ENCODE measurements around the gene TSHZ2.
A peak's percentile ranks its signal among the peaks of the same experiment; 100 is the strongest.
"Not testable (repeated sequence)": the region's sequence is repeated elsewhere in the genome, so short reads cannot be mapped to it uniquely, and the experiment has no call there.

The TSHZ2 gene

DNA sequence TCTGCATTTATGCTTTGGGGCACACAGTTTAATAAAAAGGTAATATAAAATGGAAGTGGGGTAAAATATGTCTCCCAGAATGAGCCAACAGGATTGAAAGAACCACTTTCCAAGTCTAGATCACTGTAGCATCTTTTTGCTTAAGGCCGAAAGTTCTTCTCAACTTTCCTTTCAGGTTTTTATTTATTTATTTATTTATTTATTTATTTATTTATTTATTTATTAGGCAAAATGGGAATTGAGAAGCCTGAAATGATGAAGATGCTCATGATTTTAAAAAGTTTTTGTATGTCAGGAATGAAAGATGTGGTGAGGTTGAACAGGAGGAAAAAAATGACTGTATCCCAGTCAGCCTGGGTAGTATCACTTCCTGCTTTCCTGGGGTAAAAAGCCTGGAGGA lies 24.0 kb downstream of the TSHZ2 start:
- DNase-seq (ENCODE audit: low spot score) = no peak

- DNase-seq (ENCODE audit: low spot score) = no peak
Observed at GRCh38 chr20:52996658-52997057, 24.5 kb downstream of the TSHZ2 start.

- DNase-seq (ENCODE audit: low spot score) = no peak
Observed at GRCh38 chr20:52998268-52998667, 26.1 kb downstream of the TSHZ2 start.

- DNase-seq (ENCODE audit: low spot score) = no peak
Observed at GRCh38 chr20:52999040-52999439, 26.9 kb downstream of the TSHZ2 start.

DNA sequence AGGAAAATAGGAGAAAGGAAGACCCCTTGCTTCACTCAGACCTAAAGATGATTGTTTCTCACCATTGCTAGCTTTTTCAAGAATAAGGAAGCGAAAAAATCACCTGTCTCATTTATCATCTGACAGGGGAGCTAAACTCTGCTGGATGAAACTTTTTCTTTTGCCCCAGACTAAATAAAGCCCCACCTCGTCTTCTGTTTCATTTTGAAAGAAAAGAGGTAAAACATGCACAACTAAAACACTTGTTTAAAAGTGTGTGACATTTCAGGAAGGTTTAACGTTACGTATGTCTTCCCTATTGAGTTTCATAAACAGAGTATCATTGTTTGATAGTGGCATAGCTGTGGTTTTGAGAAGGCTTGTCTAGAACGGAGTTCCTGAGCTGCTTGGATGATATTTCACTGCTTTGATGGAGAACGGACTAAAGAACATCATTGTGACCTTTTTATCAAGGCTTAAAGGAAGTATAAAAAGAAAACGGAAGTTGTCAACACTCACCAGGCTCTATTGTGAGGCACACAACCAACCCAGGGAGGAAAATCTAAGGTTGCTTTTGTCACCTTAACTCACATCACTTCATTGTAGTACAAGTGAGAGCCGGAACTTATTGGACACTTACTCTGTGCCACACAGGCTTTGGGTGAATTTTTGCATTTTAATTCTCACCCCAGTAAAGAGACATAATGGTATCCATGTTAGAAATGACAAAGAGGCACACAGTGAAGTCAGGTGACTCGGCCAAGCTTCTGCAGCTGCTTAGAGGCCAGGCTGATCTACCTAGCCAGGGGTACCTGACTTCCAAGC lies 29.5 kb downstream of the TSHZ2 start:
- DNase-seq (ENCODE audit: low spot score) = no peak

- no peak for DNase-seq (ENCODE audit: low spot score)
Observed at GRCh38 chr20:53002786-53003185, 30.6 kb downstream of the TSHZ2 start.

DNA sequence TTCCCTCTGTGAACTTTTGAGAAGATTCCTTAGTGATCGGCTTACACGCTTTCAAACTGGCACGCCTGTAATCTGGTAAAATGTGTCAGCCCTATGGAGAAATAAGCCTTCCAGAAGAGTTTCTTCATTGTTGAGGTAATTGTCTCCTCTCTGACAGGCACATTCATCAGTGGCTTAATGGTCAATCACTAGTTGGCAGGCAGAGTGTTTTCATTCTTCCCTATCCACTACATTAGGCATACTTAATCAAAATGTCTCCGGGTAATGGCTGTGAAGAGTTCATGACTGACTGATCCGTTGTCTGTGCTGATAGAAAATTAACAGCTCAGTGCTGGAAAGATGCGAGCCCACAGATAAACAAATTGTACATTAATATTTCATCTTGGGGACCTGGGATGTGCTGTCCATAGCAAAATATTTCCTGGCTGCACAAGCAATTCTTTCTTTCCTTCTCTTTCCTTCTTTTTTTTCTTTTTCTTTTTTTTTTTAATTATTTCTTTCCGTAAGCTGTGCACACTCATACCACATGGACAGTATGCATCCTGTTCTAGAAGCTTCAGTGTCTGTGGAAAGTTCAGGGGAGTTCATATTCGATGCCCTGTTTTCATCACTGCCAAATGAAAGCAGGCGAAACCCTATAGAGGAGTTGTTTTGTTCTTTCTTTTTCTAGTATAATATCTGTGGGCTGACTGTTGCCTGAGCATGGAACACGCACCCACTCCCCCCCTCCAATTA lies 31.4 kb downstream of the TSHZ2 start:
- no peak for DNase-seq (ENCODE audit: low spot score)

DNA sequence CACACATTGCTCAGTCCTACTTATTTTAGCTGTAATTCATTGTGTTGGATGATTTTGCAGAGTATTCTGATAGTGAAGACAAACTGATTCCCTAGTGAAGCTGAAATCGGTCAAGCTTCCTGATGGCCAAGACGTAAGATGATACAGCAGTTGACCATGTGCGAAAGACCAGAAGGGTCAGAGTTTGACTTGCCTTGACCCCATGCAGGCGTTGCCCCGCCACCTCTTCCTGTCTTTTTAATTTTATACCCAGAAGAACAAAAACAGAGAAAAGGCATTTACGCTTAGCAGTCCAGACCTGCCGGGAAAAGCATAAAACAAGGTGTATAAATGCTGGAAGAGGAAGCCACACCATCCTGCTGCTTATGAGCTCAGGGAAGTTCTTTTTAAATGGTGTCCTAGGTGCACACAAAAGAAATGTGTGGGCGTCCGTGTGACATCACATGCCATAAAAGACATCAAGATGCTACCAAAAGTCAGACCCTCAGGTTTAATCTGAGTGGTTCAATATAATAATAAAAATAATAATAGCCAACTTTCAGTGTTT lies 32.2 kb downstream of the TSHZ2 start:
- no peak for DNase-seq (ENCODE audit: low spot score)

DNA sequence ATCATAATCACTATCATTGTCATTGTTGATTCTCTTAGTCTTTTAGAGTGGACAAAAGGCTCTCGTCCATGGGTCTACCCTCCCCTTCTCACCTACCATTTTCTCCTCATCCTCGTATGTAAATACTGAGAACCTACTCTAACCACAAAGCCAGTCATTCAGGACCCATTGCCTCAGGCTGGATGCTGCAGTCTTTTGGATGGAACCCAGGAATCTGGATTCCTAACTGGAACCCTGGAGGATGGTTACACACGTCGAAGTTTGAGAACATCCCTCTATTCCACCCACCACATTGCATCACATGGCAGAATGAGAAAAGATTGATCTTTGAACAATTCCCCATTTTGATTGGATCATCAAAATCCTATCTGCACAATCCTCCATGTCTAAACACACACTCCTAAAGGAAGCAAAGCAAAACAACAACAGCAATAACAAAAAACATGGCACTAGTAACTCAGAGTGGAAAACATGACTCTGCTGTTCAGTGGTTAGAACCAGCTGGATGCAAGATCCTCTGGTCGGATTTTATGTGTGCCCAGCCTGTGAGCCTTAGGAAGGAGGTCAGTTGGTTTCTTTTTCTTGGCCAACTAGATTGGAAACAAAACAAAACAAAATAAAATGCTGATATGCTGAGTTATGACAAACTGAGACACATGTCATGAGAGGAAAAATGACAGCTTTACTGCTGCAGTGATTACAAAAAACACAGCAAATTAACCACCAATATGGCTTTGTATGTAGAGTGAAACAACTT lies 38.0 kb downstream of the TSHZ2 start:
- DNase-seq (ENCODE audit: low spot score) = no peak

- DNase-seq (ENCODE audit: low spot score) = no peak
Observed at GRCh38 chr20:53011640-53012039, 39.5 kb downstream of the TSHZ2 start.

DNA sequence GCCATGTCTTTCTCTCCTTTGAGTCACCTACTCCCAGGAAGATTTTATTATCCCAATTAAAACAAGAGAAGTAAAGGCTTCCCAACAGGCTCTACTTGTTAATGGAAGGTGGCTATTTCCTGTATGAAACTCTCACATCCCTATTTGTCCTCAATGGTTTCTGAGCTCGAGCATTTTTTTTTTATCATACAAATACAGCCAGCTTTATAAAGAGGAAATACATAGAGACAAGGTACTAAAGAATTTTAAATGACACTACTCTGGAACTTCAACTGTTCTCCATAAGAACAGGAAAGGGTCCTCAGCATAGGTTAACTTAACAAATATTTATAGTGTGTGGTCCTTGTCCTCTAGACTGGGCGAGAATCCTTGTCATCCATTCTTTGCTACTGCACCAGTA lies 41.0 kb downstream of the TSHZ2 start:
- DNase-seq (ENCODE audit: low spot score) = no peak

DNA sequence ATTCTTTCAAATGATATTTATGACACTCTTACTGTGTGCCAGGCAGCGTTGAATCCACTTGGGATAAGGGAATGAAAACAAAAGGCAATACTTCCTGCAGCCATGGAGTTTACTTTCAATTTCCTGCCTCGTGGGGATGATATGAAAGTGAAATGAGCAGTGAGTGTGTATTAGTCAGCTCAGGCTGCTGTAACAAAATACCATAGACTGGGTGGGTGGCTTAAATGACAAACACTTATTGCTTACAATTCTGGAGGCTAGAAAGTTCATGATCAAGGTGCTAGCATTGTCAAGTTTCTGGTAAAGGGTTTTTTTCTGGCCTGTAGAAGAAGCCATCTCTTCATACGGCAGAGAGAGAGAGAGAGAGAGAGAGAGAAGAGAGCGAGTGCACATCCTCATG lies 41.7 kb downstream of the TSHZ2 start:
- DNase-seq (ENCODE audit: low spot score) = no peak

DNA sequence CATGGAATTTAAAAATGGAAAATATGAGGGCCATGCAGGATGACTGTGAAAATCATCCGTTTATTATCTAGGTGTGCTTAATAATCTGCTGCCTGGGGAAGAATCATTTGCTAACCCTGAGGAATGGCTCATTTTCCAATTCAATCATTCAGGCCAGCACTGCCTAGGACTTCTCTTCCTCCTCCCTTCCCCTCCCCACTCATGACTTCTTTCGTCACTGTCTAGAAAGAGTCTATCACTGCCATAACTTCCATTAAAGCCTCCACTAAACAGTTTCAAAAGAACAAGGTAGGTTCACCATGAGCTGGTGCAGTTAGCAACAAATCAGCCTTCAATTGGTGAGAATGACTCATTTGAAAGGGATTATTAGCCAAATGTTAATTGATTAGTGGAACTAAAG lies 43.9 kb downstream of the TSHZ2 start:
- no peak for DNase-seq (ENCODE audit: low spot score)

- DNase-seq (ENCODE audit: low spot score) = no peak
Observed at GRCh38 chr20:53016534-53017042, 44.4 kb downstream of the TSHZ2 start.

GRCh38 chr20:53017206-53017605 lies 45.0 kb downstream of the TSHZ2 start:
- DNase-seq (ENCODE audit: low spot score) = no peak

GRCh38 chr20:53019464-53019863 lies 47.3 kb downstream of the TSHZ2 start:
- DNase-seq (ENCODE audit: low spot score) = no peak

- no peak for DNase-seq (ENCODE audit: low spot score)
Observed at GRCh38 chr20:53020376-53020775, 48.2 kb downstream of the TSHZ2 start.

DNA sequence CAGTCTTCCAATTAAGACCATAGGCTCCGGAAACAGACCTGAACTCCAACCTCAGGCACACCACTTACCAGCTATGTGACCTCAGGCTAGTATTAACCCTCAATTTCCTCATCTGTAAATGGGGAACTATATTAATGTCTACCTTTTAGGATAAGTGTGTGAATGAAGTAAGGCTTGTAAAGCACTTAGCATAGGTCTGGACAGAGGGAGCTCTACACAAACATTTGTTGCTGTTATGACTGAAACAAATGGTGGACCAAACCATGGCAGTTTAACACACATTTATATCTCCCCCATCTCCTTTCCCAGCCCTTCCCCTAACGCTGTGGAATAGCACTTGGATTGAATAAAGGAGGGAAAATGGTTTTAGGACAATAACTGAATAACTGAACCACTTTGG lies 48.7 kb downstream of the TSHZ2 start:
- DNase-seq (ENCODE audit: low spot score) = no peak

GRCh38 chr20:53021934-53022333 lies 49.8 kb downstream of the TSHZ2 start:
- peak; percentile 85 for DNase-seq (ENCODE audit: low spot score)

- DNase-seq (ENCODE audit: low spot score) = no peak
Observed at GRCh38 chr20:53023732-53024520, 51.8 kb downstream of the TSHZ2 start.

DNA sequence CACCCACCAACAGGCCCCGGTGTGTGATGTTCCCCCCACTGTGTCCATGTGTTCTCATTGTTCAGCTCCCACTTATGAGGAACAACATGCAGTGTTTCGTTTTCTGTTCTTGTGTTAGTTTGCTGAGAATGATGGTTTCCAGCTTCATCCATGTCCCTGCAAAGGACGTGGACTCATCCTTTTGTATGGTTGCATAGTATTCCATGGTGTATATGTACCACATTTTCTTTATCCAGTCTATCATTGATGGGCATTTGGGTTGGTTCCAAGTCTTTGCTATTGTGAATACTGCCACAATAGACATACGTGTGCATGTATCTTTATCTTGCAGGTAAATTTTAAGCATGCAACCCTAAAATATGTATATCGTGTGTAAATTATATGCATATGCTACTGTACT lies 52.5 kb downstream of the TSHZ2 start:
- not testable (repeated sequence) for DNase-seq (ENCODE audit: low spot score)

GRCh38 chr20:53027089-53027488 lies 54.9 kb downstream of the TSHZ2 start:
- no peak for DNase-seq (ENCODE audit: low spot score)

Data from activated CD4-positive, alpha-beta T cell treated with anti-CD3 and anti-CD28 coated beads, Interleukin-2, Interleukin-4, amounts not matched to agents 100 ng/mL and 50 ng/mL, durations not matched to agents 16 hours and 8 hours (primary cell).